ENCODE data around the gene PFN3. TPM values are rescaled to one million over a fixed set of nuclear protein-coding genes. Genes with fewer than 3 reads are reported as not detected.
A peak's percentile ranks its signal among the peaks of the same experiment; 100 is the strongest.

The PFN3 gene
- total and polyA plus RNA-seq, 2 experiments from 2014 or later: 1.9 to 2.0 TPM

DNA sequence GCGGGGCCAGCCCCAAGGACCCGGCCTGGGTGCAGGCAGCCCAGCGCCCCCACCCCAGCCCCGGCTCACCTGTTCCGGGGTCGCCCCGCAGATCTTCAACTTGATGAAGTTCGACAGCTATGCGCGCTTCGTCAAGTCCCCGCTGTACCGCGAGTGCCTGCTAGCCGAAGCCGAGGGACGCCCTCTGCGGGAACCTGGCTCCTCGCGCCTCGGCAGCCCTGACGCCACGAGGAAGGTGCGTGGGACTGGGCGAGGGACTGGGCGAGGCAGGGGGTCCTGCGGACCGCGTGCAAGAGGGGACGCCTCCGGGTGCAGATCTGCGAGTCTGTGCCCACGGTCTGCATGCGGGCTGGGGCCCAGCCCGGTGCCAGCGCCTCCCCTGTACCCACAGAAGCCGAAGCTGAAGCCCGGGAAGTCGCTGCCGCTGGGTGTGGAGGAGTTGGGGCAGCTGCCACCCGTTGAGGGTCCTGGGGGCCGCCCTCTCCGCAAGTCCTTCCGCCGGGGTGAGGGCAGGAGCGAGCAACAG lies 33.1 kb downstream of the PFN3 start:
- H3K4me3 ChIP-seq: peak overlapping the region; percentile 84
- Mint-ChIP-seq H3K9me3 (no peaks in the 10 kb centered on the region; the same call in 2 of the 3 replicates), H3K27ac (no peak overlapping the region), H3K27me3 (ENCODE audit: insufficient read depth, low read depth, poor library complexity) (peaks cover 28% of the 10 kb centered on the region), H3K36me3 (ENCODE audit: low read depth) (peaks cover 11% of the 10 kb centered on the region), H3K4me3 (peak overlapping the region; percentile 90), H3K4me1 (peaks cover 54% of the 10 kb centered on the region)
- H4K20me1 ChIP-seq (replicated peaks; ENCODE audit: insufficient read depth): no peaks in the 10 kb centered on the region; the same call in 1 of the 2 replicates
- H3K27me3 ChIP-seq (ENCODE audit: insufficient read depth): peaks cover 16% of the 10 kb centered on the region
- no peaks in the 10 kb centered on the region for H3K36me3 ChIP-seq (ENCODE audit: insufficient read depth)
- peaks cover 52% of the 10 kb centered on the region for H3K4me1 ChIP-seq (ENCODE audit: insufficient read depth)
- H3K79me2 ChIP-seq (replicated peaks; ENCODE audit: insufficient read depth): no peaks in the 10 kb centered on the region
- TF ChIP-seq ZNF114 (CRISPR knock-in tag; IDR thresholded peaks at IDR 0.05) (no peak), POLR2AphosphoS5 (IDR thresholded peaks at IDR 0.05; ENCODE audit: low read depth) (peak; percentile 12), EZH2 (IDR thresholded peaks at IDR 0.05; ENCODE audit: low read depth, unreplicated experiment) (no peak)
- TF ChIP-seq, protein P1, sequence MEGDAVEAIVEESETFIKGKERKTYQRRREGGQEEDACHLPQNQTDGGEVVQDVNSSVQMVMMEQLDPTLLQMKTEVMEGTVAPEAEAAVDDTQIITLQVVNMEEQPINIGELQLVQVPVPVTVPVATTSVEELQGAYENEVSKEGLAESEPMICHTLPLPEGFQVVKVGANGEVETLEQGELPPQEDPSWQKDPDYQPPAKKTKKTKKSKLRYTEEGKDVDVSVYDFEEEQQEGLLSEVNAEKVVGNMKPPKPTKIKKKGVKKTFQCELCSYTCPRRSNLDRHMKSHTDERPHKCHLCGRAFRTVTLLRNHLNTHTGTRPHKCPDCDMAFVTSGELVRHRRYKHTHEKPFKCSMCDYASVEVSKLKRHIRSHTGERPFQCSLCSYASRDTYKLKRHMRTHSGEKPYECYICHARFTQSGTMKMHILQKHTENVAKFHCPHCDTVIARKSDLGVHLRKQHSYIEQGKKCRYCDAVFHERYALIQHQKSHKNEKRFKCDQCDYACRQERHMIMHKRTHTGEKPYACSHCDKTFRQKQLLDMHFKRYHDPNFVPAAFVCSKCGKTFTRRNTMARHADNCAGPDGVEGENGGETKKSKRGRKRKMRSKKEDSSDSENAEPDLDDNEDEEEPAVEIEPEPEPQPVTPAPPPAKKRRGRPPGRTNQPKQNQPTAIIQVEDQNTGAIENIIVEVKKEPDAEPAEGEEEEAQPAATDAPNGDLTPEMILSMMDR (conservative IDR thresholded peaks at IDR 0.05; ENCODE audit: low read depth in 2 of 2): 0 out of 4 replicates have a peak, but pooled peaks of 1 of the 2 experiments have one; percentile 17
- ATAC-seq (peak; percentile 0), DNase-seq (ENCODE audit: low spot score) (peak; percentile 45)
- peaks cover 23% of the 10 kb centered on the region; the same call in 1 of the 2 replicates for H3F3A ChIP-seq (replicated peaks; ENCODE audit: low read depth)
- peak overlapping the region; percentile 97 for H3K4me2 ChIP-seq
- H3K27ac ChIP-seq (ENCODE audit: low read depth): no peak overlapping the region
- H3K9me2 ChIP-seq (ENCODE audit: insufficient read depth): no peaks in the 10 kb centered on the region
- H2AFZ ChIP-seq: peak overlapping the region; percentile 84

DNA sequence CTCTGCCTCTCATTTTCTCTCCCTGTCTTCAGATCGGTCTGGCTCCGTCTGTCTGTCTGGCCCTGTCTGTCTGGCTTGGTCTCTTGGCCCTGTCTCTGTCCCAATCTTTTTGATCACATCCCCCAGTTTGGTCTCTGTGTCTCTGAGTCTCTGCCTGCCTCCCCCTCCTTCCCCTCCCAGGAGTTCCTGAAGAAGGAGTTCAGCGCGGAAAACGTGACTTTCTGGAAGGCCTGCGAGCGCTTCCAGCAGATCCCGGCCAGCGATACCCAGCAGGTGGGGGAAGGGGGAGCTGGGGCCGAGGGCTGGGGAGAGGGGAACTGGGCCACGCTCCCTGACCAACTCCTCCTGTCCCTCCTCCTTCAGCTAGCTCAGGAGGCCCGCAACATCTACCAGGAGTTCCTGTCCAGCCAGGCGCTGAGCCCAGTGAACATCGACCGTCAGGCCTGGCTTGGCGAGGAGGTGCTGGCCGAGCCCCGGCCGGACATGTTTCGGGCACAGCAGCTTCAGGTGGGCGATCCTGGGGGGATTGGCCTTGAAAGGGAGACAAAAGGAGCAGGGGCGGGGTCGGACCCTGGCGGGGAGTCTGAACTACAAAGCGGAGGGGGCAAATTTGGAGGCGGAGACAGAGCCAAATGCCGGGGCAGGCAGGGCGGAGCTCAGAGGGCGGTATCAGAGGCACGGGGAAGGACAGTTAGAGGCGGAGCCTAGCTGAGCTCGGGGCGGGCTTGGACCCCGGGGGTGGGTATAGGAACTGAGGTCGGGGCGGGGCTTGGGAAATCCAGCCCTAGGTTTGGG lies 33.7 kb downstream of the PFN3 start:
- Histone ChIP-seq H4K20me1 (replicated peaks; ENCODE audit: insufficient read depth) (no peaks in the 10 kb centered on the region; the same call in 1 of the 2 replicates), H3K27ac (ENCODE audit: low read depth) (peak overlapping the region; percentile 95), H3K4me3 (peak overlapping the region; percentile 84), H3K9me2 (ENCODE audit: insufficient read depth) (no peaks in the 10 kb centered on the region), H3K79me2 (replicated peaks; ENCODE audit: insufficient read depth) (no peaks in the 10 kb centered on the region), H3F3A (replicated peaks; ENCODE audit: low read depth) (peaks cover 27% of the 10 kb centered on the region; the same call in 1 of the 2 replicates), H3K4me2 (peak overlapping the region; percentile 97), H3K36me3 (ENCODE audit: insufficient read depth) (no peaks in the 10 kb centered on the region), H2AFZ (peak overlapping the region; percentile 89), H3K4me1 (ENCODE audit: insufficient read depth) (peaks cover 57% of the 10 kb centered on the region), H3K27me3 (ENCODE audit: insufficient read depth) (peaks cover 20% of the 10 kb centered on the region)
- Mint-ChIP-seq H3K36me3 (ENCODE audit: low read depth) (peaks cover 11% of the 10 kb centered on the region), H3K4me1 (peaks cover 60% of the 10 kb centered on the region), H3K9me3 (no peaks in the 10 kb centered on the region; the same call in 2 of the 3 replicates), H3K27ac (peak overlapping the region; percentile 98), H3K27me3 (ENCODE audit: insufficient read depth, low read depth, poor library complexity) (peaks cover 33% of the 10 kb centered on the region), H3K4me3 (peak overlapping the region; percentile 90)
- TF ChIP-seq, protein P2, sequence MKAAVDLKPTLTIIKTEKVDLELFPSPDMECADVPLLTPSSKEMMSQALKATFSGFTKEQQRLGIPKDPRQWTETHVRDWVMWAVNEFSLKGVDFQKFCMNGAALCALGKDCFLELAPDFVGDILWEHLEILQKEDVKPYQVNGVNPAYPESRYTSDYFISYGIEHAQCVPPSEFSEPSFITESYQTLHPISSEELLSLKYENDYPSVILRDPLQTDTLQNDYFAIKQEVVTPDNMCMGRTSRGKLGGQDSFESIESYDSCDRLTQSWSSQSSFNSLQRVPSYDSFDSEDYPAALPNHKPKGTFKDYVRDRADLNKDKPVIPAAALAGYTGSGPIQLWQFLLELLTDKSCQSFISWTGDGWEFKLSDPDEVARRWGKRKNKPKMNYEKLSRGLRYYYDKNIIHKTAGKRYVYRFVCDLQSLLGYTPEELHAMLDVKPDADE (IDR thresholded peaks at IDR 0.05): no peak
- no peak for TF ChIP-seq EZH2phosphoT487 (IDR thresholded peaks at IDR 0.05; ENCODE audit: unreplicated experiment)
- TF ChIP-seq POLR2AphosphoS5 (IDR thresholded peaks at IDR 0.05; ENCODE audit: low read depth): peak; percentile 66
- DNase-seq (ENCODE audit: low spot score) (peak; percentile 99), ATAC-seq (peak; percentile 62)

Measured in GM23338 (cell line).